Measurements from ENCODE around the gene RAC2. TPM values are rescaled to one million over a fixed set of nuclear protein-coding genes. Genes with fewer than 3 reads are reported as not detected.

The RAC2 gene
- total and polyA plus RNA-seq, 2 experiments from 2014 or later: 0.98 to 2.0 TPM

- TF ChIP-seq, protein P1, sequence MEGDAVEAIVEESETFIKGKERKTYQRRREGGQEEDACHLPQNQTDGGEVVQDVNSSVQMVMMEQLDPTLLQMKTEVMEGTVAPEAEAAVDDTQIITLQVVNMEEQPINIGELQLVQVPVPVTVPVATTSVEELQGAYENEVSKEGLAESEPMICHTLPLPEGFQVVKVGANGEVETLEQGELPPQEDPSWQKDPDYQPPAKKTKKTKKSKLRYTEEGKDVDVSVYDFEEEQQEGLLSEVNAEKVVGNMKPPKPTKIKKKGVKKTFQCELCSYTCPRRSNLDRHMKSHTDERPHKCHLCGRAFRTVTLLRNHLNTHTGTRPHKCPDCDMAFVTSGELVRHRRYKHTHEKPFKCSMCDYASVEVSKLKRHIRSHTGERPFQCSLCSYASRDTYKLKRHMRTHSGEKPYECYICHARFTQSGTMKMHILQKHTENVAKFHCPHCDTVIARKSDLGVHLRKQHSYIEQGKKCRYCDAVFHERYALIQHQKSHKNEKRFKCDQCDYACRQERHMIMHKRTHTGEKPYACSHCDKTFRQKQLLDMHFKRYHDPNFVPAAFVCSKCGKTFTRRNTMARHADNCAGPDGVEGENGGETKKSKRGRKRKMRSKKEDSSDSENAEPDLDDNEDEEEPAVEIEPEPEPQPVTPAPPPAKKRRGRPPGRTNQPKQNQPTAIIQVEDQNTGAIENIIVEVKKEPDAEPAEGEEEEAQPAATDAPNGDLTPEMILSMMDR (IDR thresholded peaks at IDR 0.05; ENCODE audit: low read depth, low read length): no peak
- Histone ChIP-seq H3K4me1 (ENCODE audit: low read depth) (peaks cover 8% of the 10 kb centered on the region), H3K4me3 (no peak overlapping the region), H3K36me3 (no peaks in the 10 kb centered on the region), H3K27ac (no peak overlapping the region), H3K9me3 (ENCODE audit: low read depth) (no peaks in the 10 kb centered on the region), H3K27me3 (no peaks in the 10 kb centered on the region)
- no peak for DNase-seq (ENCODE audit: low read depth in 1 of 2, low spot score in 1 of 2)
These were observed 1.1 kb upstream of the RAC2 start for GRCh38 chr22:37244922-37245722.

DNA sequence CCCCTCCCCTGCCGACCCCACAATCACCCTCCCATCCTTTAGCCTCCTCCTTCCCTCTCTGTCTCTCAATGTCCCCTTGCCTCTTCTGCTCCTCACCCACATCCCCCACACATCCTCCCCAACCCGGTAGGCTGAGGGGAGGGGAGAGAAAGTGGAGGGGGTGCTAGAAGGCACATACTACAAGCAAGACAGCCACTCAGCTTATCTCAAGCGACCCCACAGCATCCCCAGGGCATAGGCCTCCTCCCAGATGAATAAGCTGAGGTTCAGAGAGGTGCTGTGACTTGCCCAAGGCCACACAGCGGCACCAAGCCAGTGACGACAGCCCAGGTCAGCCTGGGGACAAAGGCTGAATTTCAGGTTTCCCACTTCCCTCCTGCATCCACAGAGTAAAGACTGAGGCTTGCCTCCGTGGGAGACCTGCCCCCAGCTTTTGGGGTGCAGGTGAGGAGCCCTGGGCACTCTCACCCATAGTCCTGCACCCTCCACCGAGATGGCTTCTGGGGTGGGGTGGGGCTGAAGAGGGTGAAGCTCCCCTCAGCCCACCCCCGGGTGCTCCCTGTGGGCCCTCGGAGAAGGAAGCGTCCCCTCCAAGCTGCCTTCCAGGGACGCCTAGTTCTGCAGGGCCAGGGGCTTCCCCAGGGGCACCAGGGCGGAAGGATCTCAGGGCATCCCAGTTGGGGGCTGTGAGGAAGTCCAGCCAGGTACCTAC, 511 bp downstream of the RAC2 start:
- Histone ChIP-seq H3K36me3 (no peaks in the 10 kb centered on the region), H3K4me3 (no peak overlapping the region), H3K4me1 (ENCODE audit: low read depth) (peaks cover 8% of the 10 kb centered on the region), H3K27ac (no peak overlapping the region), H3K9me3 (ENCODE audit: low read depth) (no peaks in the 10 kb centered on the region), H3K27me3 (no peaks in the 10 kb centered on the region)
- DNase-seq (ENCODE audit: low read depth in 1 of 2, low spot score in 1 of 2): no peak
- TF ChIP-seq, protein P1 (IDR thresholded peaks at IDR 0.05; ENCODE audit: low read depth, low read length): no peak

- Histone ChIP-seq H3K4me1 (ENCODE audit: low read depth) (peaks cover 8% of the 10 kb centered on the region), H3K27me3 (no peaks in the 10 kb centered on the region), H3K9me3 (ENCODE audit: low read depth) (no peaks in the 10 kb centered on the region), H3K4me3 (no peak overlapping the region), H3K27ac (no peak overlapping the region), H3K36me3 (no peaks in the 10 kb centered on the region)
- DNase-seq (ENCODE audit: low read depth in 1 of 2, low spot score in 1 of 2): peak in 1 of 2 donors; percentile 23
- TF ChIP-seq, protein P1 (IDR thresholded peaks at IDR 0.05; ENCODE audit: low read depth, low read length): no peak
These were observed 1.6 kb downstream of the RAC2 start for GRCh38 chr22:37242395-37242918.

- no peak for DNase-seq (ENCODE audit: low read depth in 1 of 2, low spot score in 1 of 2)
- TF ChIP-seq, protein P1 (IDR thresholded peaks at IDR 0.05; ENCODE audit: low read depth, low read length): no peak
- Histone ChIP-seq H3K4me3 (no peak overlapping the region), H3K27me3 (no peaks in the 10 kb centered on the region), H3K36me3 (no peaks in the 10 kb centered on the region), H3K27ac (no peak overlapping the region), H3K9me3 (ENCODE audit: low read depth) (no peaks in the 10 kb centered on the region), H3K4me1 (ENCODE audit: low read depth) (peaks cover 8% of the 10 kb centered on the region)
These were observed 2.5 kb downstream of the RAC2 start for GRCh38 chr22:37241351-37242142.

- Histone ChIP-seq H3K9me3 (ENCODE audit: low read depth) (no peaks in the 10 kb centered on the region), H3K27me3 (no peaks in the 10 kb centered on the region), H3K27ac (no peak overlapping the region), H3K4me3 (no peak overlapping the region), H3K4me1 (ENCODE audit: low read depth) (peaks cover 8% of the 10 kb centered on the region), H3K36me3 (no peaks in the 10 kb centered on the region)
- no peak for DNase-seq (ENCODE audit: low read depth in 1 of 2, low spot score in 1 of 2)
- TF ChIP-seq, protein P1 (IDR thresholded peaks at IDR 0.05; ENCODE audit: low read depth, low read length): no peak
These were observed 3.1 kb downstream of the RAC2 start for GRCh38 chr22:37240941-37241320.
